ENCODE measurements around the gene DDX23.
"Not testable (repeated sequence)": the region's sequence is repeated elsewhere in the genome, so short reads cannot be mapped to it uniquely, and the experiment has no call there.

Gene DDX23

GRCh38 chr12:48865281-48866051, 13.5 kb upstream of the DDX23 start, which contains the start of gene RND1:
RND1 (minus strand) TSS chr12:48865870; CDS start chr12:48865767, 103 bp downstream.
- peak; percentile 84 to 98 (median 91) for DNase-seq
- intact Hi-C loops (cut with DNase I) = loop anchor here (1.0 kb wide), 1 partner anchor 12 kb away; no protein-coding TSS in a partner anchor

DNA sequence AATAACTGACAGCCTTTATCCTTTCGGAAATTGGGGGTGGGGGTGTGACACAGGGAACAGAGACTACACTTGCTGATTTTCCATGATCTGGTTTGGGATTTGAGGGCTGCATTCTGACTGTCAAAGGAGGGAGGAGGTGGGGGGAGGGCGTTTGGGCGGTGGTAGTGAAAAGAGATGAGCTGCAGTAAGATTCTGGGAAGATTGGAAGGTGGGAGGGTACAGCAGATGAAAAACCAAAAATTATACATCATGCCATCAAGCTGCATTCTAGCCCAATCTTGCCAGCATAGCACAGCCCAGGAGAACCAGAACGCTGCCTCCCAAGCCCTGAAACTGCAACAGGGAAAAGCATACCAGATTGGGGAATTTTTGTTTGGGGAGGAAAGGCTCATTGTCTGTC, 11.3 kb upstream of the DDX23 start:
- intact Hi-C loops (cut with DNase I) = no loop called here
- peak in 3 of 10 donors; percentile 21 to 80 (median 62) for DNase-seq

DNA sequence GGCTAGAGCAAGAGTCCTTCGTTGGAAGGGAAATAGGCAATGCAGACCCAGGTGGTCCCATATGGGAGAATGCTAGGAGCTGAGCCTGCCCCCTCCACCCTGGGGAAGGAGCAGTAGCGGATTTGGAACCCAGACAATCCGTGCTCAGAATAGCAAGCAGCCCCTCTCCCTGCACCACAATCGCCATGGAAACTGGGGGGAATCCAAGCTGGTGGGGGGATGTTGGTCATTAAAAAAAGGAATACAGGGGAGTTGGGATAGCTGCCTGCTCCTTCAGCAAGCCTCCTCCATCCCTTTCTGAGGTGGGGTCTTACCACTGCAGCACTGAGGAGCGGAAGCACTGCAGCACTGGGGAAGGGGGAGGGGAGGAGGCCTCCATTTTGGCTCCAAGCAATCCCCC, 10.8 kb upstream of the DDX23 start:
- intact Hi-C loops (cut with DNase I) = no loop called here
- peak in 2 of 10 donors; percentile 50 to 72 for DNase-seq

GRCh38 chr12:48861111-48861510, 9.1 kb upstream of the DDX23 start:
- peak in 2 of 10 donors; percentile 36 to 53 for DNase-seq
- intact Hi-C loops (cut with DNase I) = no loop called here

GRCh38 chr12:48860236-48860635, 8.3 kb upstream of the DDX23 start:
- intact Hi-C loops (cut with DNase I) = not testable (repeated sequence)
- peak in 2 of 10 donors; percentile 73 to 76 for DNase-seq

DNA sequence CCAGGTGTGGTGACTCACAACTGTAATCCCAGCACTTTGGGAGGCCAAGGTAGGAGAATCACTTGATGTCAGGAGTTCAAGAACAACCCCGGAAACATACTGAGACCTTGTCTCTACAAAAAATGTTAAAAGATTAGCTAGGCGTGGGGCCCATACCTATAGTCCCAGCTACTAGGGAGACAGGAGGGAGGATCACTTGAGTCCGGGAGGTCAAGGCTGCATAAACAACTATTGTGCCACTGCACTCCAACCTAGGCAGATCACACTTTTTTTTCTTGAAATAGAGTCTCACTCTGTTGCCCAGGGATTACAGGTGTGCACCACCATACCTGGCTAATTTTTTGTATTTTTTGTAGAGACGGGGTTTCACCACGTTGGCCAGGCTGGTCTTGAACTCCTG, 7.6 kb upstream of the DDX23 start:
- DNase-seq = no peak
- intact Hi-C loops (cut with DNase I) = no loop called here

DNA sequence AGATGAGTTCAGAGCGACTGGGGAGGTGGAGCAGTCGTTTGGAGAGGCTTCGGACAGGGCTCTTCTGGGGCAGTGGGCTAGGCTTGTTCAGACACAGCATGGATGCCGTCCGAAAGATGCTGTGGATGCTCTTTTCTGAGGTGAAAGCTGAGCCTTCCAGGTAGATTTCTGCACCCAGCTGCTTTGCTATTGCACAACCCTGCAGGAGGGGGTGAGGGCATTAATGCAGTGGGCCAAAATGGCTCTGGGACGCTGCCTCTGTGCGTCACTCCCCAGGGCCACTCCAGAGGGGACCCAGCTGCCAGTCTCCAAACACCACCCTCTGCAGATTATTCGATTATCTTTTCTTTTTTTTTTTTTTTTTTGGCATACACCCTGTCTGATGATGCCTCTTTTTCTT, 6.1 kb upstream of the DDX23 start:
- intact Hi-C loops (cut with DNase I) = no loop called here
- DNase-seq = peak in 2 of 10 donors; percentile 21 to 24

DNA sequence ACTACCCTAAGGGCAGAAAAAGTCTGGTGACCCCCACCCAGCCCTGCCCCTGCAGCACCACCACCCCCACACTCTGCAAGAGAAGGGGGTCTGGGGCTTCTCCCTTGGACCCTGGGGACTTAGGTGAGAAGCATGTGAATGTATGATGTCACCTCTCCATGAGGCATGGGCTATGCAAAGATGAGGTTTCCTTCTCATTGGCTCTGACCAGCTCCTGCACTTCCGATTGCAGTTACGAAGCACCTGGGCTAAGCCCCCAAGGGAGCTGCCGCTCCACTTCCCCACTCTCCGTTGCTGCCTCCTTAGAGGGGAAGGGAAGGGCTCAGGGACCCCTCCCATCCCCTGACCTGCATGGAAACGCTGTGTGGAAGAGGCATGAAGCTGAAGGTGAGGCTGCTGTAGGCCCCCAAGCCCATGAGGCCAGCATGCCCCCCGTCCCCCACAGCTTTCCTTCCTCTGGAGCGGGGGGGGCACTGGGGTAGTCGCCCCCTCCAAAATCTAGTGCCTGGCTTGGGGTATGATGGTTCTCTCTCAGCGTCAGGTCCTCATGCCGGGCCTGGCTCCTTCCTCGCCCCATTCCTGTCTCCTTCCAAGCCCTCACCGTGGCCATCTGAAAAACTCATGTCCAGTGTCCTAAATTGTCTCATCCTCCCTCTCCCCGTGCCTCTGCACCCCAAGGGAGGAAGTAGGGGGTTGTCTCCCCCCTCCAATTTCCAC, 5.5 kb upstream of the DDX23 start:
- DNase-seq = peak in 2 of 10 donors; percentile 36 to 59
- intact Hi-C loops (cut with DNase I) = no loop called here

GRCh38 chr12:48856379-48856778, 4.4 kb upstream of the DDX23 start:
- intact Hi-C loops (cut with DNase I) = no loop called here
- DNase-seq = peak in 2 of 10 donors; percentile 19 to 24

GRCh38 chr12:48854932-48855331, 3.0 kb upstream of the DDX23 start:
- intact Hi-C loops (cut with DNase I) = not testable (repeated sequence)
- peak in 2 of 10 donors; percentile 4 to 7 for DNase-seq

GRCh38 chr12:48854488-48854887, 2.5 kb upstream of the DDX23 start:
- peak in 2 of 10 donors; percentile 39 to 41 for DNase-seq
- intact Hi-C loops (cut with DNase I) = no loop called here

DNA sequence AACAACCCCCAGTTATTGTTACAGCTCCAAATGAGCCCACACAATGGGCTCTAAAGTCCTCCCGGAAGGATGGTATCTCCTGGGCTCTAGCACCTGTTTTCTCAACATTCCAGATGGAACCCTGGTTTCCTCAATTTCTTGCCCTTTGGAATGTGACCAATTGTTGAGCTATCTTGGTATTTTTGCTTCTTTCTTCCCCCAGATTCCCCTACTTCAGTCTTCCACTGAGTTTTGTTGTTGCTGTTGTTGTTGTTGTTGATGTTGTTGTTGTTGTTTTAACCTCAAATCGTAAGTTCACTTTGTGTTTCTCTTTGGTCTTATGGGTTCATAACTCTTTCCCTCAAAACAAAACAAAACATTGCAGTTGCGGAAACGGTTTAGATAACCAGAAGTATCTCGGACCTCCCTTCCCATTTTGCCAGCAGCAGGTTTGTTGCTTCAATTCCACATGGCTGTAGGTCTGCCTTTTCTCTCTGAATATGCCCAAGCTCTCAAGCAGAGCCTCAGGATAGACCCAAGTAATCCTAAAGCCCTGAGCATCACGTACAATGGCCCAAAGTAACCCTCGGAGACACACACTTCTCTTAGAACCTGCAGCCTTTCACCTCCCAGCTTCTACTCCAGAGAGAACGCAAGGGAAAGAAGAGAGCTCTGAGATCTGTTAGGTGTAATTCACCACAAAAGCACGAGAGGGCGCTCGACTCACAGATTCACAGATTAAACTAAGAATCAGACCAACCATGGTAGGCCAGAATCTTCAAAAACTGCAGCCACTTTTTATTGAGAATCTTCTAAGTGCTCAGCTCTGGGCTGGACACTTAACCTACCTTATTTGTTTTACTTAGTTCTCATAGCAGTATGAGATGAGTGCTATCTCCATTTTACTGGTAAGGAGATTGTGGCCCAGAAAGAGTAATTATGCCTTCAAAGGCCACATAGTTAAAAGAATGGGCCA, 1.0 kb upstream of the DDX23 start:
- peak; percentile 40 to 94 (median 85) for DNase-seq
- intact Hi-C loops (cut with DNase I) = loop anchor here (1.0 to 2.0 kb wide), 3 partner anchors 12 to 84 kb away; partner anchors contain the start of gene RND1

- peak in 1 of 10 donors; percentile 31 for DNase-seq
- intact Hi-C loops (cut with DNase I) = not testable (repeated sequence)
Observed at GRCh38 chr12:48842021-48842420, 9.9 kb downstream of the DDX23 start.

- intact Hi-C loops (cut with DNase I) = no loop called here
- no peak for DNase-seq
Observed at GRCh38 chr12:48838048-48838447, 13.9 kb downstream of the DDX23 start.

- DNase-seq = peak in 2 of 10 donors; percentile 62 to 70
- intact Hi-C loops (cut with DNase I) = no loop called here
Observed at GRCh38 chr12:48832321-48833060, 19.5 kb downstream of the DDX23 start.

GRCh38 chr12:48831257-48831656, 20.7 kb downstream of the DDX23 start:
- DNase-seq = peak in 1 of 10 donors; percentile 10
- intact Hi-C loops (cut with DNase I) = no loop called here

GRCh38 chr12:48828841-48829575, 23.0 kb downstream of the DDX23 start:
- intact Hi-C loops (cut with DNase I) = no loop called here
- DNase-seq = peak in 2 of 10 donors; percentile 47 to 62

- DNase-seq = peak in 2 of 10 donors; percentile 49 to 62
- intact Hi-C loops (cut with DNase I) = no loop called here
Observed at GRCh38 chr12:48828293-48828692, 23.7 kb downstream of the DDX23 start.

Measured in posterior cingulate gyrus (tissue), 11 donors.